D721Med (cell line): ENCODE measurements around the gene SHISA5.
"Not testable (repeated sequence)": the region's sequence is repeated elsewhere in the genome, so short reads cannot be mapped to it uniquely, and the experiment has no call there.

Source experiments
- DNase-seq: peaks from one replicate; pipeline ENCODE4 v3.0.0; 2011; ENCODE audit warnings: low spot score; ENCODE audit not compliant: insufficient read length
- FAIRE-seq: peaks from 2 replicates; lab custom pipeline; 2011; peaks lifted over from hg19 to GRCh38; lab: Jason Lieb, UNC
- CTCF ChIP-seq: IDR thresholded peaks from 2 replicates; pipeline ENCODE4 v1.5.1; 2012; ENCODE audit warnings: mild to moderate bottlenecking, control low read depth; ENCODE audit not compliant: insufficient read depth; ENCODE audit errors: missing control alignments

Gene SHISA5

GRCh38 chr3:48476426-48477053 is 27.4 kb downstream of the SHISA5 start:
- TF ChIP-seq CTCF = no peak
- DNase-seq (no peak), FAIRE-seq (no peak)

GRCh38 chr3:48475188-48475587 is 28.8 kb downstream of the SHISA5 start:
- TF ChIP-seq CTCF = no peak
- no peak for DNase-seq

GRCh38 chr3:48474619-48475018 is 29.4 kb downstream of the SHISA5 start:
- no peak for FAIRE-seq
- TF ChIP-seq CTCF = no peak
- no peak for DNase-seq

More at GRCh38 chr3:48475188-48475587, 28.8 kb downstream of the SHISA5 start:
- FAIRE-seq = no peak

GRCh38 chr3:48474031-48474430 is 29.9 kb downstream of the SHISA5 start:
- FAIRE-seq, DNase-seq: not testable (repeated sequence)

GRCh38 chr3:48473617-48473952 is 30.4 kb downstream of the SHISA5 start:
- no peak for FAIRE-seq
- no peak for TF ChIP-seq CTCF
- peak; percentile 31 for DNase-seq

GRCh38 chr3:48472923-48473616 is 30.9 kb downstream of the SHISA5 start:
- peak; percentile 33 for TF ChIP-seq CTCF
- DNase-seq (peak; percentile 93), FAIRE-seq (no peak)

GRCh38 chr3:48472673-48472922 is 31.4 kb downstream of the SHISA5 start:
- DNase-seq = peak; percentile 44
- TF ChIP-seq CTCF = no peak
- no peak for FAIRE-seq
